HUES6 (cell line): Measurements from ENCODE around the gene KLHL29.

Source experiments
- H3K27ac ChIP-seq: 2 replicates; pipeline ENCODE4 v1.7.0; 2013; ENCODE audit warnings: low read depth, mild to moderate bottlenecking, low read length, inconsistent platforms
- H3K27me3 ChIP-seq: 2 replicates; pipeline ENCODE4 v1.6.1; 2013; ENCODE audit warnings: low read length; ENCODE audit not compliant: control insufficient read depth, insufficient read depth
- H3K36me3 ChIP-seq: 2 replicates; pipeline ENCODE4 v1.6.1; 2013; ENCODE audit warnings: low read length; ENCODE audit not compliant: control insufficient read depth, insufficient read depth
- H3K4me1 ChIP-seq: 2 replicates; pipeline ENCODE4 v1.6.1; 2013; ENCODE audit warnings: low read length; ENCODE audit not compliant: control insufficient read depth, insufficient read depth
- H3K4me3 ChIP-seq: 2 replicates; pipeline ENCODE4 v1.5.1; 2013; ENCODE audit warnings: low read depth, low read length
- H3K9ac ChIP-seq: one replicate; pipeline ENCODE4 v1.6.1; 2013; ENCODE audit warnings: mild to moderate bottlenecking, low read length
- H3K9me3 ChIP-seq: 2 replicates; pipeline ENCODE4 v1.6.1; 2013; ENCODE audit warnings: low read depth, low read length; ENCODE audit not compliant: control insufficient read depth, insufficient read depth

Gene KLHL29

GRCh38 chr2:23685181-23685580 lies 300.2 kb downstream of the KLHL29 start:
- Histone ChIP-seq H3K4me1 (peaks cover 13% of the 10 kb centered on the region; the same call in 1 of the 2 replicates), H3K9ac (no peak overlapping the region), H3K36me3 (no peaks in the 10 kb centered on the region), H3K27ac (no peak overlapping the region), H3K27me3 (no peaks in the 10 kb centered on the region), H3K9me3 (no peaks in the 10 kb centered on the region), H3K4me3 (no peak overlapping the region)

- Histone ChIP-seq H3K27ac (no peak overlapping the region), H3K27me3 (no peaks in the 10 kb centered on the region), H3K36me3 (no peaks in the 10 kb centered on the region), H3K9me3 (no peaks in the 10 kb centered on the region), H3K4me3 (no peak overlapping the region), H3K9ac (no peak overlapping the region), H3K4me1 (peaks cover 13% of the 10 kb centered on the region; the same call in 1 of the 2 replicates)
Observed at GRCh38 chr2:23685706-23686105, 300.7 kb downstream of the KLHL29 start.

GRCh38 chr2:23686405-23687029 lies 301.5 kb downstream of the KLHL29 start:
- H3K27me3 ChIP-seq: no peaks in the 10 kb centered on the region
- no peak overlapping the region for H3K9ac ChIP-seq
- H3K36me3 ChIP-seq: no peaks in the 10 kb centered on the region
- no peak overlapping the region for H3K4me3 ChIP-seq
- H3K9me3 ChIP-seq: no peaks in the 10 kb centered on the region
- H3K4me1 ChIP-seq: peaks cover 13% of the 10 kb centered on the region; the same call in 1 of the 2 replicates
- no peak overlapping the region for H3K27ac ChIP-seq

- Histone ChIP-seq H3K9ac (no peak overlapping the region), H3K4me1 (peaks cover 13% of the 10 kb centered on the region; the same call in 1 of the 2 replicates), H3K9me3 (no peaks in the 10 kb centered on the region), H3K4me3 (no peak overlapping the region), H3K27ac (no peak overlapping the region), H3K27me3 (no peaks in the 10 kb centered on the region), H3K36me3 (no peaks in the 10 kb centered on the region)
Observed at GRCh38 chr2:23687214-23687613, 302.2 kb downstream of the KLHL29 start.

- Histone ChIP-seq H3K9me3 (no peaks in the 10 kb centered on the region), H3K4me3 (no peak overlapping the region), H3K27me3 (no peaks in the 10 kb centered on the region), H3K9ac (no peak overlapping the region), H3K27ac (no peak overlapping the region), H3K4me1 (peaks cover 13% of the 10 kb centered on the region; the same call in 1 of the 2 replicates), H3K36me3 (no peaks in the 10 kb centered on the region)
Observed at GRCh38 chr2:23687713-23688112, 302.7 kb downstream of the KLHL29 start.

- peaks cover 13% of the 10 kb centered on the region; the same call in 1 of the 2 replicates for H3K4me1 ChIP-seq
- no peak overlapping the region for H3K4me3 ChIP-seq
- no peak overlapping the region for H3K27ac ChIP-seq
- no peak overlapping the region for H3K9ac ChIP-seq
- H3K36me3 ChIP-seq: no peaks in the 10 kb centered on the region
- no peaks in the 10 kb centered on the region for H3K27me3 ChIP-seq
- H3K9me3 ChIP-seq: no peaks in the 10 kb centered on the region
Observed at GRCh38 chr2:23688486-23689130, 303.6 kb downstream of the KLHL29 start.

GRCh38 chr2:23689131-23689700 lies 304.2 kb downstream of the KLHL29 start:
- Histone ChIP-seq H3K27me3 (no peaks in the 10 kb centered on the region), H3K9me3 (no peaks in the 10 kb centered on the region), H3K4me3 (no peak overlapping the region)

GRCh38 chr2:23689891-23690290 lies 304.9 kb downstream of the KLHL29 start:
- Histone ChIP-seq H3K4me3 (no peak overlapping the region), H3K27me3 (no peaks in the 10 kb centered on the region), H3K36me3 (no peaks in the 10 kb centered on the region), H3K9me3 (no peaks in the 10 kb centered on the region), H3K4me1 (peaks cover 10% of the 10 kb centered on the region; the same call in 1 of the 2 replicates), H3K9ac (no peak overlapping the region), H3K27ac (no peak overlapping the region)

More at GRCh38 chr2:23689131-23689700, 304.2 kb downstream of the KLHL29 start:
- no peak overlapping the region for H3K27ac ChIP-seq
- no peaks in the 10 kb centered on the region for H3K36me3 ChIP-seq
- no peak overlapping the region for H3K9ac ChIP-seq
- H3K4me1 ChIP-seq: peaks cover 13% of the 10 kb centered on the region; the same call in 1 of the 2 replicates

- no peak overlapping the region for H3K27ac ChIP-seq
- no peaks in the 10 kb centered on the region for H3K36me3 ChIP-seq
- H3K27me3 ChIP-seq: no peaks in the 10 kb centered on the region
- H3K4me3 ChIP-seq: no peak overlapping the region
- no peak overlapping the region for H3K9ac ChIP-seq
- peaks cover 6% of the 10 kb centered on the region; the same call in 1 of the 2 replicates for H3K4me1 ChIP-seq
- no peaks in the 10 kb centered on the region for H3K9me3 ChIP-seq
Observed at GRCh38 chr2:23690421-23691105, 305.6 kb downstream of the KLHL29 start.

- H3K27ac ChIP-seq: no peak overlapping the region
- no peaks in the 10 kb centered on the region for H3K36me3 ChIP-seq
- no peaks in the 10 kb centered on the region for H3K9me3 ChIP-seq
- H3K4me1 ChIP-seq: peaks cover 6% of the 10 kb centered on the region; the same call in 1 of the 2 replicates
- H3K9ac ChIP-seq: no peak overlapping the region
- H3K4me3 ChIP-seq: no peak overlapping the region
- no peaks in the 10 kb centered on the region for H3K27me3 ChIP-seq
Observed at GRCh38 chr2:23691106-23691470, 306.1 kb downstream of the KLHL29 start.

- H3K4me3 ChIP-seq: no peak overlapping the region
- no peak overlapping the region for H3K9ac ChIP-seq
- peaks cover 3% of the 10 kb centered on the region for H3K36me3 ChIP-seq
- H3K9me3 ChIP-seq: no peaks in the 10 kb centered on the region
- peaks cover 6% of the 10 kb centered on the region; the same call in 1 of the 2 replicates for H3K4me1 ChIP-seq
- H3K27ac ChIP-seq: no peak overlapping the region
- H3K27me3 ChIP-seq: no peaks in the 10 kb centered on the region
Observed at GRCh38 chr2:23691565-23691964, 306.6 kb downstream of the KLHL29 start.
